OCI-LY7 (cell line): ENCODE data around the gene PHOSPHO2. TPM values are rescaled to one million over a fixed set of nuclear protein-coding genes. Genes with fewer than 3 reads are reported as not detected.

ENCODE experiments used
- BruUV-seq: library from RNA; stranded (reverse); fragments of 400-500 nt; replicated peaks from 2 replicates; lab custom pipeline; 2021; lab: Mats Ljungman, UMichigan
- CTCF ChIA-PET: fragments of 300-600 bp; sonication (Branson Sonifier 250); formaldehyde crosslinking; loops from one replicate; lab custom pipeline; 2022; ENCODE audit warnings: antibody characterized with exemption; ENCODE audit not compliant: unreplicated experiment; lab: Charles Lee
- POLR2A ChIA-PET: fragments of 300-600 bp; sonication (Branson Sonifier 250); formaldehyde crosslinking; loops from one replicate; lab custom pipeline; 2022; ENCODE audit warnings: antibody characterized with exemption; lab: Charles Lee
- DNase-seq: peaks from one replicate; pipeline ENCODE4 v3.0.0-alpha.2; 2015; ENCODE audit warnings: low spot score
- H2AFZ ChIP-seq: fragments of 200-600 bp; sonication (generic), shearing (Covaris generic); 2 replicates; pipeline ENCODE4 v1.6.1; 2014; ENCODE audit warnings: mild to moderate bottlenecking, antibody characterized with exemption, low read length, moderate library complexity
- H3K27ac ChIP-seq: fragments of 200-600 bp; sonication (generic); 2 replicates; pipeline ENCODE4 v1.5.1; 2014; ENCODE audit warnings: mixed run types, low read depth, mild to moderate bottlenecking, moderate library complexity, low read length, inconsistent platforms; ENCODE audit not compliant: poor library complexity, severe bottlenecking
- H3K36me3 ChIP-seq: fragments of 200-600 bp; sonication (generic); 2 replicates; pipeline ENCODE4 v1.6.1; 2014; ENCODE audit warnings: mild to moderate bottlenecking, antibody characterized with exemption, low read length, moderate library complexity, mixed read lengths; ENCODE audit not compliant: insufficient read depth
- H3K4me1 ChIP-seq: fragments of 200-600 bp; sonication (generic); 2 replicates; pipeline ENCODE4 v1.5.1; 2014; ENCODE audit warnings: mild to moderate bottlenecking, low read length; ENCODE audit not compliant: insufficient read depth, poor library complexity, severe bottlenecking
- H3K4me2 ChIP-seq: fragments of 200-600 bp; sonication (generic); 2 replicates; pipeline ENCODE4 v1.6.1; 2014; ENCODE audit warnings: mild to moderate bottlenecking, low read length
- H3K4me3 ChIP-seq: fragments of 200-600 bp; sonication (generic); 2 replicates; pipeline ENCODE4 v1.5.1; 2014; ENCODE audit warnings: mild to moderate bottlenecking, low read depth, low read length; ENCODE audit not compliant: poor library complexity, severe bottlenecking
- H3K79me2 ChIP-seq: fragments of 200-600 bp; sonication (generic); 2 replicates; pipeline ENCODE4 v1.6.1; 2016; ENCODE audit warnings: low read depth, mild to moderate bottlenecking, low read length, moderate library complexity, mixed read lengths; ENCODE audit not compliant: insufficient read depth
- H3K9me2 ChIP-seq: fragments of 200-600 bp; sonication (generic); 2 replicates; pipeline ENCODE4 v1.6.1; 2016; ENCODE audit warnings: mild to moderate bottlenecking, low read length, mixed read lengths; ENCODE audit not compliant: insufficient read depth
- H3K9me3 ChIP-seq: fragments of 200-600 bp; sonication (generic); 2 replicates; pipeline ENCODE4 v1.6.1; 2014; ENCODE audit warnings: mild to moderate bottlenecking, mixed run types, low read length, mixed read lengths
- H4K20me1 ChIP-seq: fragments of 200-600 bp; sonication (generic); 2 replicates; pipeline ENCODE4 v1.6.1; 2014; ENCODE audit warnings: mild to moderate bottlenecking, antibody characterized with exemption, low read length, moderate library complexity, mixed read lengths; ENCODE audit not compliant: insufficient read depth
- EZH2phosphoT487 ChIP-seq: fragments of 200-600 bp; sonication (generic); IDR thresholded peaks from 2 replicates; pipeline ENCODE4 v1.6.1; 2018; ENCODE audit warnings: low read depth, borderline replicate concordance, mild to moderate bottlenecking, mixed run types, antibody characterized with exemption, low read length, moderate library complexity, mixed read lengths
- intact Hi-C: fragments of 100-400 bp; cut with micrococcal nuclease; formaldehyde crosslinking; loops from one replicate; pipeline ENCODE4 v1.10.0; 2022; ENCODE audit not compliant: unreplicated experiment
- total RNA-seq, 2 experiments: library from RNA; depleted of rRNA in 1 of 2; stranded (reverse); fragments of >200 nt in 1 of 2; shearing (Covaris generic) in 1 of 2; gene quantifications; 2 replicates each; pipeline ENCODE4 v1.2.3, GENCODE V29; 2014 to 2022
- TF ChIP-seq, protein P1 (sequence below): fragments of 200-600 bp; sonication (generic); conservative IDR thresholded peaks from 2 replicates; pipeline ENCODE4 v1.5.1; 2014; ENCODE audit warnings: mild to moderate bottlenecking, antibody characterized with exemption, low read length, moderate library complexity, mixed read lengths

The PHOSPHO2 gene
- total RNA-seq, 2 experiments from 2014 or later = 2.8 to 2.9 TPM

DNA sequence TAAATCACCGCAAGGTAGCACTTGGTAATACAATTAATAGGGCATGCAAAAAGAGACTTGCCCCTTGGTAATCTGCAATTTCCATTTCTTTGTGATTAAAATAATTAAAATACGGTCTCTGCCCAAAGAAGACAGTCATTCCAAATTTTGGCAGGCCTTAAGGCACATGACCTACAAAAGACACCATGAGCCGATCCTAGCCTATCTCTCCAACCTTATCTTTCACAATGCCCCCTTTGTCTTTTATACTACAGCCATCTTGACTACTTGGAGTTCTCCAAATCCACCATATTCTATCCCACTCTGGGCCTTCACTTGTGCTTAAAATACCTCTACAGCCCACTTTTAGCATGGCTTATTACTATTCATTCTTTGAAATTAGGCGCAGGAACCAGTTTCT, 23.3 kb upstream of the PHOSPHO2 start:
- no peaks in the 10 kb centered on the region for H3K9me3 ChIP-seq
- no peaks in the 10 kb centered on the region for H4K20me1 ChIP-seq
- H3K27ac ChIP-seq = no peak overlapping the region
- no peaks in the 10 kb centered on the region for H3K4me1 ChIP-seq
- TF ChIP-seq, protein P1, sequence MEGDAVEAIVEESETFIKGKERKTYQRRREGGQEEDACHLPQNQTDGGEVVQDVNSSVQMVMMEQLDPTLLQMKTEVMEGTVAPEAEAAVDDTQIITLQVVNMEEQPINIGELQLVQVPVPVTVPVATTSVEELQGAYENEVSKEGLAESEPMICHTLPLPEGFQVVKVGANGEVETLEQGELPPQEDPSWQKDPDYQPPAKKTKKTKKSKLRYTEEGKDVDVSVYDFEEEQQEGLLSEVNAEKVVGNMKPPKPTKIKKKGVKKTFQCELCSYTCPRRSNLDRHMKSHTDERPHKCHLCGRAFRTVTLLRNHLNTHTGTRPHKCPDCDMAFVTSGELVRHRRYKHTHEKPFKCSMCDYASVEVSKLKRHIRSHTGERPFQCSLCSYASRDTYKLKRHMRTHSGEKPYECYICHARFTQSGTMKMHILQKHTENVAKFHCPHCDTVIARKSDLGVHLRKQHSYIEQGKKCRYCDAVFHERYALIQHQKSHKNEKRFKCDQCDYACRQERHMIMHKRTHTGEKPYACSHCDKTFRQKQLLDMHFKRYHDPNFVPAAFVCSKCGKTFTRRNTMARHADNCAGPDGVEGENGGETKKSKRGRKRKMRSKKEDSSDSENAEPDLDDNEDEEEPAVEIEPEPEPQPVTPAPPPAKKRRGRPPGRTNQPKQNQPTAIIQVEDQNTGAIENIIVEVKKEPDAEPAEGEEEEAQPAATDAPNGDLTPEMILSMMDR = no peak
- TF ChIP-seq EZH2phosphoT487 = no peak
- no peak overlapping the region for H2AFZ ChIP-seq
- H3K79me2 ChIP-seq = no peaks in the 10 kb centered on the region
- H3K9me2 ChIP-seq = no peaks in the 10 kb centered on the region
- DNase-seq = no peak
- no peak overlapping the region for H3K4me3 ChIP-seq
- H3K4me2 ChIP-seq = no peak overlapping the region
- CTCF ChIA-PET = no interaction called here
- BruUV-seq = no TSS peak
- POLR2A ChIA-PET = no interaction called here
- intact Hi-C loops = no loop called here
- H3K36me3 ChIP-seq = no peaks in the 10 kb centered on the region

DNA sequence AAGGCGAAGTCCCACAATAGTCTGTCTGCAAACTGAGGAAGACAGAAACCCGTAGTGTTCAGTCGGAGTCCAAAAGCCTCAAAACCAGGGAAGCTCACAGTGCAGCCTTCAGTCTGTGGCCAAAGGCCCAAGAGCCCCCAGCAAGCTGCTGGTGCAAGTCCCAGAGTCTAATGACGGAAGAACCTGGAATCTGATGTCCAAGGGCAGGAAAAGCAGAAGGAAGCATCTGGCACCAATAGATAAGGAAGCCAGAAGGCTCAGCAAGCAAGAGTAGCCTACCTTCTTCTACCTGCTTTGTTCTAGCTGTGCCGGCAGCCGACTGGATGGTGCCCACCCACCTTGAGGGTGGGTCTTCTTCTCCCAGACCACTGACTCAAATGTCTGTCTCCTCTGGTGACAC, 21.9 kb upstream of the PHOSPHO2 start:
- ChIA-PET POLR2A (interaction anchor here (0.9 kb wide), 1 partner anchor 32 kb away, joined by 3 read pairs; no protein-coding TSS in a partner anchor), CTCF (no interaction called here)
- BruUV-seq = no TSS peak

DNA sequence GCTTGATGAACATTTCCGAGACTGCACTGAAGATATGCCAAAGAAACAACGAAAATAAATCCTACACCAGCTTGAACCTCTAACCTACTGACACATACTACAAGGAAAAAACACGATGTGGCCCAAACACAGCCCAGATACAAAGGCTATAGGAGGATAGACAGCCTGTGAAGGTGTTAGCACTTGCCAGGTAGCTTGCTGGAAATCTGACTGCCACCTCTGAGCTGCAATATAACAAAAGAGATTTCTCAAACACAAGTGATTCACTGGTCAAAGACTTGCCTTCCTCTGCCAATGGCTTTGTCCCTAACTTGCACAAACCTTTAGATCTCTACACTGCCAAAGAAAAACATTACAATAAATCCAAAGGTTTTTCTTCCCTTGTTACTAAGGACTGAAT, 21.2 kb upstream of the PHOSPHO2 start:
- no peaks in the 10 kb centered on the region for H3K4me1 ChIP-seq
- no peaks in the 10 kb centered on the region for H4K20me1 ChIP-seq
- ChIA-PET CTCF (no interaction called here), POLR2A (interaction anchor here (0.9 kb wide), 1 partner anchor 31 kb away, joined by 3 read pairs; no protein-coding TSS in a partner anchor)
- TF ChIP-seq, protein P1 = no peak
- TF ChIP-seq EZH2phosphoT487 = no peak
- DNase-seq = no peak
- no TSS peak for BruUV-seq
- intact Hi-C loops = no loop called here
- no peaks in the 10 kb centered on the region for H3K9me3 ChIP-seq
- no peaks in the 10 kb centered on the region for H3K36me3 ChIP-seq
- H3K4me3 ChIP-seq = no peak overlapping the region
- H2AFZ ChIP-seq = no peak overlapping the region
- no peak overlapping the region for H3K27ac ChIP-seq
- no peak overlapping the region for H3K4me2 ChIP-seq
- no peaks in the 10 kb centered on the region for H3K9me2 ChIP-seq
- no peaks in the 10 kb centered on the region for H3K79me2 ChIP-seq

More for the DNA sequence above, 21.9 kb upstream of the PHOSPHO2 start:
- Histone ChIP-seq H3K4me3 (no peak overlapping the region), H3K27ac (no peak overlapping the region), H3K79me2 (no peaks in the 10 kb centered on the region), H4K20me1 (no peaks in the 10 kb centered on the region), H3K4me1 (no peaks in the 10 kb centered on the region), H3K4me2 (no peak overlapping the region), H3K36me3 (no peaks in the 10 kb centered on the region), H3K9me2 (no peaks in the 10 kb centered on the region), H2AFZ (no peak overlapping the region), H3K9me3 (no peaks in the 10 kb centered on the region)
- no peak for DNase-seq
- TF ChIP-seq EZH2phosphoT487 = no peak
- TF ChIP-seq, protein P1 = no peak
- intact Hi-C loops = no loop called here
